ENCODE data around the gene C6orf52. TPM values are rescaled to one million over a fixed set of nuclear protein-coding genes. Genes with fewer than 3 reads are reported as not detected.

Gene C6orf52
- polyA plus RNA-seq, 1 of the 3 experiments (the other 2 are of a cell fraction) = 1.4 TPM

- no peak overlapping the region for H3K4me3 ChIP-seq (ENCODE audit: low read depth in 2 of 2, low read length in 1 of 2)
- no peaks in the 10 kb centered on the region for H3K36me3 ChIP-seq (replicated peaks in 1 of 2; ENCODE audit: control insufficient read depth in 1 of 2, insufficient read depth in 2 of 2, low read length in 1 of 2)
- no peak overlapping the region for H2AFZ ChIP-seq (ENCODE audit: low read depth)
- TF ChIP-seq JUND (IDR thresholded peaks at IDR 0.05) (no peak), MEF2A (IDR thresholded peaks at IDR 0.05; ENCODE audit: borderline replicate concordance, low read depth) (no peak), FOXM1 (IDR thresholded peaks at IDR 0.05; ENCODE audit: low read depth) (no peak), FOXJ3 (CRISPR knock-in tag; IDR thresholded peaks at IDR 0.05) (no peak), USF1 (IDR thresholded peaks at IDR 0.05; ENCODE audit: borderline replicate concordance, low read depth) (no peak), NFIC (IDR thresholded peaks at IDR 0.05; ENCODE audit: borderline replicate concordance) (no peak), ELF1 (IDR thresholded peaks at IDR 0.05) (no peak), GABPA (IDR thresholded peaks at IDR 0.05; ENCODE audit: low read depth) (no peak)
- TF ChIP-seq, protein P1, sequence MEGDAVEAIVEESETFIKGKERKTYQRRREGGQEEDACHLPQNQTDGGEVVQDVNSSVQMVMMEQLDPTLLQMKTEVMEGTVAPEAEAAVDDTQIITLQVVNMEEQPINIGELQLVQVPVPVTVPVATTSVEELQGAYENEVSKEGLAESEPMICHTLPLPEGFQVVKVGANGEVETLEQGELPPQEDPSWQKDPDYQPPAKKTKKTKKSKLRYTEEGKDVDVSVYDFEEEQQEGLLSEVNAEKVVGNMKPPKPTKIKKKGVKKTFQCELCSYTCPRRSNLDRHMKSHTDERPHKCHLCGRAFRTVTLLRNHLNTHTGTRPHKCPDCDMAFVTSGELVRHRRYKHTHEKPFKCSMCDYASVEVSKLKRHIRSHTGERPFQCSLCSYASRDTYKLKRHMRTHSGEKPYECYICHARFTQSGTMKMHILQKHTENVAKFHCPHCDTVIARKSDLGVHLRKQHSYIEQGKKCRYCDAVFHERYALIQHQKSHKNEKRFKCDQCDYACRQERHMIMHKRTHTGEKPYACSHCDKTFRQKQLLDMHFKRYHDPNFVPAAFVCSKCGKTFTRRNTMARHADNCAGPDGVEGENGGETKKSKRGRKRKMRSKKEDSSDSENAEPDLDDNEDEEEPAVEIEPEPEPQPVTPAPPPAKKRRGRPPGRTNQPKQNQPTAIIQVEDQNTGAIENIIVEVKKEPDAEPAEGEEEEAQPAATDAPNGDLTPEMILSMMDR (IDR thresholded peaks at IDR 0.05) = no peak
- TF ChIP-seq, protein P2, sequence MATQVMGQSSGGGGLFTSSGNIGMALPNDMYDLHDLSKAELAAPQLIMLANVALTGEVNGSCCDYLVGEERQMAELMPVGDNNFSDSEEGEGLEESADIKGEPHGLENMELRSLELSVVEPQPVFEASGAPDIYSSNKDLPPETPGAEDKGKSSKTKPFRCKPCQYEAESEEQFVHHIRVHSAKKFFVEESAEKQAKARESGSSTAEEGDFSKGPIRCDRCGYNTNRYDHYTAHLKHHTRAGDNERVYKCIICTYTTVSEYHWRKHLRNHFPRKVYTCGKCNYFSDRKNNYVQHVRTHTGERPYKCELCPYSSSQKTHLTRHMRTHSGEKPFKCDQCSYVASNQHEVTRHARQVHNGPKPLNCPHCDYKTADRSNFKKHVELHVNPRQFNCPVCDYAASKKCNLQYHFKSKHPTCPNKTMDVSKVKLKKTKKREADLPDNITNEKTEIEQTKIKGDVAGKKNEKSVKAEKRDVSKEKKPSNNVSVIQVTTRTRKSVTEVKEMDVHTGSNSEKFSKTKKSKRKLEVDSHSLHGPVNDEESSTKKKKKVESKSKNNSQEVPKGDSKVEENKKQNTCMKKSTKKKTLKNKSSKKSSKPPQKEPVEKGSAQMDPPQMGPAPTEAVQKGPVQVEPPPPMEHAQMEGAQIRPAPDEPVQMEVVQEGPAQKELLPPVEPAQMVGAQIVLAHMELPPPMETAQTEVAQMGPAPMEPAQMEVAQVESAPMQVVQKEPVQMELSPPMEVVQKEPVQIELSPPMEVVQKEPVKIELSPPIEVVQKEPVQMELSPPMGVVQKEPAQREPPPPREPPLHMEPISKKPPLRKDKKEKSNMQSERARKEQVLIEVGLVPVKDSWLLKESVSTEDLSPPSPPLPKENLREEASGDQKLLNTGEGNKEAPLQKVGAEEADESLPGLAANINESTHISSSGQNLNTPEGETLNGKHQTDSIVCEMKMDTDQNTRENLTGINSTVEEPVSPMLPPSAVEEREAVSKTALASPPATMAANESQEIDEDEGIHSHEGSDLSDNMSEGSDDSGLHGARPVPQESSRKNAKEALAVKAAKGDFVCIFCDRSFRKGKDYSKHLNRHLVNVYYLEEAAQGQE (IDR thresholded peaks at IDR 0.05; ENCODE audit: low read depth, low read length) = no peak
- TF ChIP-seq, protein P3, sequence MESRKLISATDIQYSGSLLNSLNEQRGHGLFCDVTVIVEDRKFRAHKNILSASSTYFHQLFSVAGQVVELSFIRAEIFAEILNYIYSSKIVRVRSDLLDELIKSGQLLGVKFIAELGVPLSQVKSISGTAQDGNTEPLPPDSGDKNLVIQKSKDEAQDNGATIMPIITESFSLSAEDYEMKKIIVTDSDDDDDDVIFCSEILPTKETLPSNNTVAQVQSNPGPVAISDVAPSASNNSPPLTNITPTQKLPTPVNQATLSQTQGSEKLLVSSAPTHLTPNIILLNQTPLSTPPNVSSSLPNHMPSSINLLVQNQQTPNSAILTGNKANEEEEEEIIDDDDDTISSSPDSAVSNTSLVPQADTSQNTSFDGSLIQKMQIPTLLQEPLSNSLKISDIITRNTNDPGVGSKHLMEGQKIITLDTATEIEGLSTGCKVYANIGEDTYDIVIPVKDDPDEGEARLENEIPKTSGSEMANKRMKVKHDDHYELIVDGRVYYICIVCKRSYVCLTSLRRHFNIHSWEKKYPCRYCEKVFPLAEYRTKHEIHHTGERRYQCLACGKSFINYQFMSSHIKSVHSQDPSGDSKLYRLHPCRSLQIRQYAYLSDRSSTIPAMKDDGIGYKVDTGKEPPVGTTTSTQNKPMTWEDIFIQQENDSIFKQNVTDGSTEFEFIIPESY (IDR thresholded peaks at IDR 0.05; ENCODE audit: borderline replicate concordance, low read depth) = no peak
- no peaks in the 10 kb centered on the region for H3F3A ChIP-seq (replicated peaks; ENCODE audit: insufficient read depth)
- no peaks in the 10 kb centered on the region for H4K20me1 ChIP-seq (ENCODE audit: insufficient read depth)
- no peaks in the 10 kb centered on the region for H3K9me2 ChIP-seq
- no peak overlapping the region for H3K27ac ChIP-seq (ENCODE audit: low read depth in 2 of 2, low read length in 1 of 2)
- H3K9ac ChIP-seq = no peak overlapping the region
- H3K4me1 ChIP-seq (ENCODE audit: control insufficient read depth in 1 of 2, insufficient read depth in 2 of 2, low read depth in 1 of 2, low read length in 1 of 2) = no peaks in the 10 kb centered on the region
- 90% methylated on average over 4 of the region's 4 CpGs for WGBS (ENCODE audit: low lambda C conversion rate)
- ChIA-PET POLR2A (no interaction called here), CTCF (interaction anchor here (1.0 kb wide), 1 partner anchor 24 kb away, joined by 3 read pairs; no protein-coding TSS in a partner anchor)
- H3K27me3 ChIP-seq (ENCODE audit: insufficient read depth) = no peaks in the 10 kb centered on the region
- no peak for DNase-seq
- no peak overlapping the region for H3K4me2 ChIP-seq
- H3K9me3 ChIP-seq = no peaks in the 10 kb centered on the region
- H3K79me2 ChIP-seq (ENCODE audit: insufficient read depth) = no peaks in the 10 kb centered on the region
Observed at GRCh38 chr6:10621847-10622246, 72.6 kb downstream of the C6orf52 start.

Small RNA genes within 50 kb of the gene (small RNA-seq; reads per million reads assigned to genes)
- gene RF00019 = 0 reads per million in 7 experiments

Other genes starting within 250 kb of the C6orf52 start
- gene GCNT2, start 173.3 kb downstream of the C6orf52 start, polyA plus RNA-seq (2012; rRNA removed) = 0.13 and 0.29 TPM in 2 replicates
- 16.2 and 19.1 TPM in 2 replicates for gene PAK1IP1, start 356 bp upstream of the C6orf52 start, polyA plus RNA-seq (2012; rRNA removed)
- 199 and 214 TPM in 2 replicates for gene TMEM14C, start 28.5 kb upstream of the C6orf52 start, polyA plus RNA-seq (2012; rRNA removed)
- gene TMEM14B, start 53.2 kb upstream of the C6orf52 start, polyA plus RNA-seq (2012; rRNA removed) = 89.0 and 93.6 TPM in 2 replicates
- 0.02 TPM in 1 of 2 replicates, not detected in the other for gene MAK, start 143.9 kb upstream of the C6orf52 start, polyA plus RNA-seq (2012; rRNA removed)
- not detected in 2 replicates for gene GCM2, start 187.4 kb upstream of the C6orf52 start, polyA plus RNA-seq (2012; rRNA removed)
- gene SYCP2L, start 192.4 kb upstream of the C6orf52 start, polyA plus RNA-seq (2012; rRNA removed) = 0.82 and 1.5 TPM in 2 replicates